A549 (cell line): Measurements from ENCODE around the gene MPPED1.

ENCODE experiments used
- CBX8 ChIP-seq: fragments of 200-600 bp; sonication (generic); IDR thresholded peaks from 2 replicates; pipeline ENCODE4 v1.6.1; 2016
- E2F6 ChIP-seq: IDR thresholded peaks from 2 replicates; pipeline ENCODE4 v1.6.1; 2012; ENCODE audit warnings: low read depth, borderline replicate concordance
- MAX ChIP-seq: IDR thresholded peaks from 2 replicates; pipeline ENCODE4 v1.6.1; 2012
- PBX3 ChIP-seq: IDR thresholded peaks from 2 replicates; pipeline ENCODE4 v1.6.1; 2012
- POLR2A ChIP-seq: IDR thresholded peaks from 2 replicates; pipeline ENCODE4 v1.6.1; 2012; ENCODE audit warnings: mild to moderate bottlenecking, low read length
- USF2 ChIP-seq: fragments of 450-650 bp; IDR thresholded peaks from 2 replicates; pipeline ENCODE4 v1.6.1; 2014; ENCODE audit warnings: antibody characterized with exemption
- TF ChIP-seq, protein P1 (sequence below): fragments of >200 bp; sonication (Bioruptor Twin); formaldehyde crosslinking; IDR thresholded peaks from 3 replicates; pipeline ENCODE4 v1.5.1; 2016

DNA sequence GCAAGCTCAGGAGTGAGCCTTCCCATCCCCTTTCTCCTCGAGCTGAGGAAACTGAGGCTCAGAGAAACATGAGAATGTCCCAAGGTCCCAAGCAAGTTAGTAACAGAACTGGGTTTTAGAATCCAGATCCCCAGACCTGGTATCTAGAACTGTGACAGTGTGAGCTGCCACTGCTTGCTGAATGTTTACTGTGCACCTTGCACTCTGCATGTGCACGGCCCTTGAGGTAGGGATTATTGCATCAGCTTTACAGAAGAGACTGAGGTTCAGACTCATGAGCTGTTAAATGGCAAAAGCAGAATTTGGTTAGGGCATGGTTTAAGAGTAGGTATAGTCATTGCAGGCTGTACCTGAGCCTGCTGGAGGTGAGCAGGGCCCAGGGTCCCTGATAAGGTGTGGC lies 3.8 kb upstream of the MPPED1 start:
- no peak for TF ChIP-seq PBX3
- TF ChIP-seq USF2 = no peak
- TF ChIP-seq, protein P1, sequence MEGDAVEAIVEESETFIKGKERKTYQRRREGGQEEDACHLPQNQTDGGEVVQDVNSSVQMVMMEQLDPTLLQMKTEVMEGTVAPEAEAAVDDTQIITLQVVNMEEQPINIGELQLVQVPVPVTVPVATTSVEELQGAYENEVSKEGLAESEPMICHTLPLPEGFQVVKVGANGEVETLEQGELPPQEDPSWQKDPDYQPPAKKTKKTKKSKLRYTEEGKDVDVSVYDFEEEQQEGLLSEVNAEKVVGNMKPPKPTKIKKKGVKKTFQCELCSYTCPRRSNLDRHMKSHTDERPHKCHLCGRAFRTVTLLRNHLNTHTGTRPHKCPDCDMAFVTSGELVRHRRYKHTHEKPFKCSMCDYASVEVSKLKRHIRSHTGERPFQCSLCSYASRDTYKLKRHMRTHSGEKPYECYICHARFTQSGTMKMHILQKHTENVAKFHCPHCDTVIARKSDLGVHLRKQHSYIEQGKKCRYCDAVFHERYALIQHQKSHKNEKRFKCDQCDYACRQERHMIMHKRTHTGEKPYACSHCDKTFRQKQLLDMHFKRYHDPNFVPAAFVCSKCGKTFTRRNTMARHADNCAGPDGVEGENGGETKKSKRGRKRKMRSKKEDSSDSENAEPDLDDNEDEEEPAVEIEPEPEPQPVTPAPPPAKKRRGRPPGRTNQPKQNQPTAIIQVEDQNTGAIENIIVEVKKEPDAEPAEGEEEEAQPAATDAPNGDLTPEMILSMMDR = no peak
- TF ChIP-seq CBX8 = no peak
- TF ChIP-seq E2F6 = no peak
- TF ChIP-seq POLR2A = no peak
- no peak for TF ChIP-seq MAX
